Fibroblast of the aortic adventitia (primary cell): ENCODE results near the gene ARHGAP42. TPM values are rescaled to one million over a fixed set of nuclear protein-coding genes. Genes with fewer than 3 reads are reported as not detected.

Experiments used
- DNase-seq: peaks from one replicate; pipeline ENCODE4 v3.0.0-alpha.2; 2010; ENCODE audit warnings: low read depth
- H3K4me3 ChIP-seq: 2 replicates; pipeline ENCODE4 v1.5.1; 2011; ENCODE audit warnings: low read depth, mild to moderate bottlenecking, control low read depth, low read length, moderate library complexity
- CTCF ChIP-seq: IDR thresholded peaks from 2 replicates; pipeline ENCODE4 v1.5.1; 2011; ENCODE audit warnings: mild to moderate bottlenecking, low read length, control low read depth, inconsistent platforms; ENCODE audit not compliant: insufficient read depth
- total RNA-seq: library from RNA; depleted of rRNA; stranded (reverse); fragments of >200 nt; gene quantifications from 2 replicates; pipeline ENCODE4 v1.2.3, GENCODE V29; 2012; ENCODE audit warnings: low replicate concordance

ARHGAP42 gene
- total RNA-seq, 1 donor: 12.6 TPM

GRCh38 chr11:100869328-100869727 lies 182.2 kb downstream of the ARHGAP42 start:
- DNase-seq: no peak
- no peak overlapping the region for H3K4me3 ChIP-seq
- TF ChIP-seq CTCF: no peak

DNA sequence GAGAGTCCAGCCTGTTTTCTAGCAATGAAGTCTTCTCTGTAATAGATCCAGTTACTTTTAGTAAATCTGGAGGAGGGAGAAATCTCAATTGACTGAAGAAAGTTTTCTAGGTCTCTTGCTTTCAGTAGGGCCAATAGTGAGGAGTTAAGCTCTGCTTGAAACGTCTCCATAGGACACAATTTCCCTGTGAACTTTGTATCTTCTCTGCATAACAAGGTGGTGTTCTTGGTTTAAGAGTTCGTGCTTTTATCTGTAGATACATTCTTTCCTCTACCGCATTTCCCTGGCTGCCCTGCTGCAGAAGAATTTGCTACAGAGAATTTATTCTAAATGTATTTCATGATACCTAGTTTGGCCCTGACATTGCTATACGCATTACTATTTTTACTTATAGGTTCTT lies 183.1 kb downstream of the ARHGAP42 start:
- no peak for DNase-seq
- no peak for TF ChIP-seq CTCF

DNA sequence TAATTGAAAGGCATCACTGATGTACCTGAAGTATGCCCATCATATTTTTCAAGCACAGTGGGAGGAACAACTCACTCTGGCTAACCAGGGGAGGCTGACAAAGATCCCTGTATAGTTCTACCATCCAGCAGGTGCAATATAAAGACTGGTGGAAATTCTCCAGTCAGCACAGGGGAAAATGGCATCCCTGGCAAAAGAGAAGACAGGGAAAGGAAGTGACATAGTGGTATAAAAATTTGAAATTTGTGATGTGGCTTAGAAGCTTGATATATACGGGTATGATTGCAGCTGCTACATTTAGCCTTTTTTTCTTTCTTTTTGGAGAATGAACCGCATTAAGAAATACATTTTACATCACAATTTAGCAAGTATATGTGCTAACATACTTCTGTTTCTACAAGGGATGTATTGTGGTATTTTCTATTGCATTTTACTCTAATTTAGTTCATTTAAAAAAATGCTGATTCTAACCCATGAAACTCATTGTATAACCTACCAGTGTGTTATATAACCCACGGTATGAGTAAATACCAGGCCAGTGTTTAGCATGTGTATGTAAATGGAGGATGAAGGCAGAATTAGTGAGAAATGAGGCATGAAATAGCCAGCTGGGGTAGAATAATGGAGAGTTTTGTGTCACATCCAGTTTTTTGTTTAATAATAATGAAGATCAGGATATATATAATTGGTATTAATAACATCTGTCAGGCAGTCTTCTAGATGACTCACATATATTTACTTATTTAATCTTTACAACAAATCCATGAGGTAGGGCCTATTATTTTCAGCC lies 186.1 kb downstream of the ARHGAP42 start:
- no peak for TF ChIP-seq CTCF
- H3K4me3 ChIP-seq: no peak overlapping the region
- DNase-seq: no peak

More for the DNA sequence above, 183.1 kb downstream of the ARHGAP42 start:
- H3K4me3 ChIP-seq: no peak overlapping the region

- no peak for TF ChIP-seq CTCF
- no peak overlapping the region for H3K4me3 ChIP-seq
- DNase-seq: no peak
Observed at GRCh38 chr11:100874203-100874602, 187.1 kb downstream of the ARHGAP42 start.

- H3K4me3 ChIP-seq: no peak overlapping the region
- no peak for DNase-seq
- no peak for TF ChIP-seq CTCF
Observed at GRCh38 chr11:100875521-100875869, 188.4 kb downstream of the ARHGAP42 start.

DNA sequence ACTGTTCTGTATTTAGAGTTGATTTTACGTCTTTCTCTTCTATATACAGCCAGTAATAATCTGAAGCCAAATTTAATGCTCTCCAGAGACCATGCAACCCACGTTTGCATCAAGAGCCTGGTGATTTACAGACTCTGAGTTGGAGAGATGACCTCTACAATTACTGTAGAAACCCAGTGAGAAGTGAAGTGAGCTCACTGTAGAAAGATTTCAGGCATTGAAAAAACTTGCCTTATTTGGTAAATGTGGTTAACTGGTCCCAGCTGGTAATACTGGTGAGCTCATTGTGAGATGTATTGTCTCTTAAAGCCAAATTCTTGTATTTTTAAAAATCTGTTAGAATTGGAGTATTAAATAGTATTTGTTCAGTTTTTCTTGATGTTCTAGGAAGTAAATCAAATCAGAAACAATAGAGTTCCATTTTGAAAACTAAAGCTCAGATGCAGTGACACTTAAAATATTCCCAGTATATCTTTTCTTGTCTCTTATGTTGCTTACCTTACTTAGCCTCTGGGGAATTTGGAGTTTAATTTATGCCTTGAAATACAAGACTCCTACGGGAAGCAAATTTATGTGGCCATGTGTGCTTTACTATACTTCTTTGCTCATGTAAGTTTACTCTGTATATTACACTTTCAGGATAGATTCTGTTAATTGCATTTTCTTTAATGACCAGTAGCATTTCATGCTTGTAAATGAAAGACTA lies 189.9 kb downstream of the ARHGAP42 start:
- DNase-seq: peak; percentile 98
- no peak for TF ChIP-seq CTCF
- no peak overlapping the region for H3K4me3 ChIP-seq
